IMR-90 (cell line): ENCODE measurements around the gene KLF11. TPM values are rescaled to one million over a fixed set of nuclear protein-coding genes. Genes with fewer than 3 reads are reported as not detected.

ENCODE experiments used
- ATAC-seq: fragments of 200-7000 bp; cut with Tn5 transposase; 2 replicates; pipeline ENCODE4 v1.9.1; 2020; ENCODE audit warnings: low read depth, mild to moderate bottlenecking, moderate library complexity
- BruUV-seq: library from RNA; stranded (reverse); fragments of 400-500 nt; replicated peaks from 2 replicates; lab custom pipeline; 2021; lab: Mats Ljungman, UMichigan
- CTCF ChIA-PET: fragments of 300-600 bp; formaldehyde crosslinking; extraction: SDS; loops from one replicate; lab custom pipeline; 2021; ENCODE audit warnings: antibody characterized with exemption; lab: Yijun Ruan, JAX
- POLR2A ChIA-PET: fragments of 300-600 bp; sonication (Branson Sonifier 250); formaldehyde crosslinking; loops from one replicate; lab custom pipeline; 2022; ENCODE audit warnings: antibody characterized with exemption; ENCODE audit not compliant: unreplicated experiment; lab: Charles Lee
- DNase-seq: peaks from one replicate; pipeline ENCODE4 v3.0.0; 2013
- H2AFZ ChIP-seq: replicated peaks from 2 replicates; pipeline ENCODE3; 2013; ENCODE audit warnings: low read length, mild to moderate bottlenecking; ENCODE audit not compliant: poor library complexity
- H2AK5ac ChIP-seq: 2 replicates; pipeline ENCODE4 v1.6.1; 2013; ENCODE audit warnings: low read depth, low read length, inconsistent platforms
- H2AK9ac ChIP-seq: replicated peaks from 2 replicates; pipeline ENCODE3; 2013; ENCODE audit warnings: mild to moderate bottlenecking, low read depth, low read length, moderate library complexity; ENCODE audit not compliant: poor library complexity
- H2BK120ac ChIP-seq: 2 replicates; pipeline ENCODE4 v1.6.1; 2013; ENCODE audit warnings: low read depth, low read length, inconsistent platforms
- H2BK15ac ChIP-seq: 3 replicates; pipeline ENCODE4 v1.6.1; 2013; ENCODE audit warnings: low read depth, low read length, inconsistent platforms
- H2BK20ac ChIP-seq: 2 replicates; pipeline ENCODE4 v1.6.1; 2013; ENCODE audit warnings: low read depth, mild to moderate bottlenecking, inconsistent platforms, low read length, moderate library complexity
- H2BK5ac ChIP-seq: 2 replicates; pipeline ENCODE4 v1.6.1; 2013; ENCODE audit warnings: mild to moderate bottlenecking, low read depth, low read length, inconsistent platforms; ENCODE audit not compliant: poor library complexity, severe bottlenecking
- H3K14ac ChIP-seq: replicated peaks from 2 replicates; pipeline ENCODE4 v1.6.1; 2013; ENCODE audit warnings: low read depth, low read length, inconsistent platforms
- H3K18ac ChIP-seq: 2 replicates; pipeline ENCODE4 v1.6.1; 2013; ENCODE audit warnings: low read depth, low read length, control low read depth
- H3K23ac ChIP-seq: 2 replicates; pipeline ENCODE4 v1.6.1; 2013; ENCODE audit warnings: low read depth, low read length, inconsistent platforms
- H3K27ac ChIP-seq: 2 replicates; pipeline ENCODE4 v1.5.1; 2013; ENCODE audit warnings: mild to moderate bottlenecking, control low read depth, low read length; ENCODE audit not compliant: insufficient read depth
- H3K27me3 ChIP-seq: 2 replicates; pipeline ENCODE4 v1.6.1; 2013; ENCODE audit warnings: low read length; ENCODE audit not compliant: control insufficient read depth, insufficient read depth
- H3K36me3 ChIP-seq: 2 replicates; pipeline ENCODE4 v1.6.1; 2013; ENCODE audit warnings: low read length, mixed read lengths; ENCODE audit not compliant: control insufficient read depth, insufficient read depth
- H3K4ac ChIP-seq: 2 replicates; pipeline ENCODE4 v1.6.1; 2013; ENCODE audit warnings: low read depth, low read length, inconsistent platforms
- H3K4me1 ChIP-seq: 2 replicates; pipeline ENCODE4 v1.6.1; 2013; ENCODE audit warnings: low read length, mixed read lengths; ENCODE audit not compliant: control insufficient read depth, insufficient read depth
- H3K4me2 ChIP-seq: 2 replicates; pipeline ENCODE4 v1.6.1; 2013; ENCODE audit warnings: low read depth, mild to moderate bottlenecking, control low read depth, low read length, moderate library complexity
- H3K4me3 ChIP-seq: 2 replicates; pipeline ENCODE4 v1.5.1; 2013; ENCODE audit warnings: low read depth, mild to moderate bottlenecking, control low read depth, low read length, moderate library complexity; ENCODE audit not compliant: insufficient read depth
- H3K56ac ChIP-seq: 2 replicates; pipeline ENCODE4 v1.6.1; 2013; ENCODE audit warnings: low read length, inconsistent platforms; ENCODE audit not compliant: insufficient read depth; ENCODE audit errors: extremely low read depth
- H3K79me1 ChIP-seq, 2 experiments: 2 replicates each; pipeline ENCODE4 v1.6.1; 2013; ENCODE audit warnings: low read length in 2 of 2, inconsistent platforms in 1 of 2, low read depth in 1 of 2
- H3K9ac ChIP-seq: 2 replicates; pipeline ENCODE4 v1.6.1; 2013; ENCODE audit warnings: low read depth, low read length, control low read depth
- H3K9me1 ChIP-seq: 2 replicates; pipeline ENCODE4 v1.6.1; 2013; ENCODE audit warnings: low read length, inconsistent platforms; ENCODE audit not compliant: insufficient read depth
- H3K9me3 ChIP-seq: 2 replicates; pipeline ENCODE4 v1.6.1; 2013; ENCODE audit warnings: low read length; ENCODE audit not compliant: control insufficient read depth, insufficient read depth
- H4K20me1 ChIP-seq: 2 replicates; pipeline ENCODE4 v1.6.1; 2013; ENCODE audit warnings: low read length, inconsistent platforms; ENCODE audit not compliant: insufficient read depth
- H4K5ac ChIP-seq: 2 replicates; pipeline ENCODE4 v1.6.1; 2013; ENCODE audit warnings: mild to moderate bottlenecking, low read depth, low read length, control low read depth
- H4K8ac ChIP-seq, 2 experiments: 2 replicates each; pipeline ENCODE4 v1.6.1; 2013; ENCODE audit warnings: low read depth in 2 of 2, low read length in 2 of 2, control low read depth in 1 of 2, inconsistent platforms in 1 of 2
- H4K91ac ChIP-seq: 2 replicates; pipeline ENCODE4 v1.6.1; 2013; ENCODE audit warnings: low read depth, low read length, inconsistent platforms; ENCODE audit not compliant: insufficient read depth
- BHLHE40 ChIP-seq: fragments of 150-350 bp; IDR thresholded peaks from 2 replicates; pipeline ENCODE4 v1.6.1; 2016; ENCODE audit warnings: mild to moderate bottlenecking, low read depth, low read length
- CHD1 ChIP-seq: IDR thresholded peaks from 2 replicates; pipeline ENCODE4 v1.6.1; 2012; ENCODE audit warnings: low read depth, low read length, improper control_type of control experiment
- CTCF ChIP-seq: conservative IDR thresholded peaks from 2 replicates; pipeline ENCODE4 v1.5.1; 2012; ENCODE audit warnings: mild to moderate bottlenecking, low read depth, low read length, improper control_type of control experiment
- ELK1 ChIP-seq: fragments of 150-350 bp; IDR thresholded peaks from 2 replicates; pipeline ENCODE4 v1.6.1; 2016; ENCODE audit warnings: low read depth, mild to moderate bottlenecking, low read length, moderate library complexity, borderline replicate concordance
- WGBS, 2 experiments: methylation state at CpG; one replicate each; pipeline versions ENCODE4 v1.1.5 to v1.1.7; 2013; ENCODE audit warnings: missing lambda C conversion rate in 2 of 2; ENCODE audit not compliant: insufficient read length in 1 of 2; ENCODE audit errors: extremely low coverage in 2 of 2; 5-methylcytosine and 5-hydroxymethylcytosine counted together
- dilution Hi-C: fragments of 300-500 bp; cut with HindIII; formaldehyde crosslinking; loops from one replicate; pipeline ENCODE4 v1.14.3; 2018; ENCODE audit warnings: low sequenced_read_pairs; ENCODE audit not compliant: unreplicated experiment
- in situ Hi-C: fragments of 300-500 bp; cut with MboI; formaldehyde crosslinking; loops from 3 replicates; pipeline ENCODE4 v1.14.3; 2019; ENCODE audit warnings: low sequenced_read_pairs, inconsistent platforms, mixed read lengths
- intact Hi-C: fragments of 100-400 bp; cut with micrococcal nuclease; formaldehyde crosslinking; loops from 2 replicates; pipeline ENCODE4 v1.10.0; 2022
- polyA plus RNA-seq, 3 experiments: library from polyadenylated mRNA; depleted of rRNA; stranded (reverse); fragments of >200 nt; gene quantifications; 2 replicates each; pipeline ENCODE4 v1.2.3, GENCODE V29; 2012; ENCODE audit warnings: low replicate concordance in 1 of 3
- total RNA-seq: library from RNA; depleted of rRNA; stranded (reverse); fragments of >200 nt; gene quantifications from 2 replicates; pipeline ENCODE4 v1.2.3, GENCODE V29; 2012

Gene KLF11
- total and polyA plus RNA-seq, 2 of the 4 experiments (the other 2 are of a cell fraction): 2.0 to 2.4 TPM

GRCh38 chr2:10063566-10063965, 20.2 kb downstream of the KLF11 start:
- Histone ChIP-seq H3K79me1 (no peaks in the 10 kb centered on the region), H3K18ac (no peak overlapping the region), H4K91ac (no peak overlapping the region), H3K14ac (no peak overlapping the region), H2AK9ac (no peak overlapping the region), H3K4me2 (no peak overlapping the region), H4K5ac (no peak overlapping the region), H3K9ac (no peak overlapping the region), H3K9me3 (peaks cover 2% of the 10 kb centered on the region; the same call in 1 of the 2 replicates), H3K4me3 (no peak overlapping the region), H3K9me1 (no peaks in the 10 kb centered on the region; the same call in 1 of the 2 replicates), H2BK5ac (no peak overlapping the region), H3K27me3 (peaks cover 3% of the 10 kb centered on the region), H4K8ac (no peak overlapping the region), H4K20me1 (no peaks in the 10 kb centered on the region; the same call in 1 of the 2 replicates), H2AK5ac (no peak overlapping the region), H3K4me1 (peaks cover 2% of the 10 kb centered on the region; the same call in 1 of the 2 replicates), H2BK20ac (no peak overlapping the region), H3K23ac (no peak overlapping the region), H3K27ac (no peak overlapping the region), H3K4ac (no peak overlapping the region), H3K36me3 (no peaks in the 10 kb centered on the region), H2BK15ac (no peak overlapping the region), H2BK120ac (no peak overlapping the region), H3K56ac (no peak overlapping the region), H2AFZ (no peak overlapping the region)
- BruUV-seq: no TSS peak
- 82% methylated on average over 6 of the region's 9 CpGs; no CpG with 5 or more reads in 1 of the 2 experiments for WGBS, 2 experiments
- ChIA-PET CTCF (no interaction called here), POLR2A (no interaction called here)
- dilution Hi-C loops: no loop called here
- intact Hi-C loops: no loop called here
- in situ Hi-C loops: no loop called here
- TF ChIP-seq CTCF (no peak), ELK1 (no peak), CHD1 (no peak), BHLHE40 (no peak)
- no peak for ATAC-seq
- DNase-seq: no peak
